ENCODE data around the gene TEX261.
"Not testable (repeated sequence)": the region's sequence is repeated elsewhere in the genome, so short reads cannot be mapped to it uniquely, and the experiment has no call there.

Gene TEX261

GRCh38 chr2:70994699-70995425 is at the start of gene TEX261:
Gene TEX261 (minus strand): TSS chr2:70994873. CDS start chr2:70994757, 116 bp downstream.
- DNase-seq = peak; percentile 94

- DNase-seq = peak; percentile 12
Measured at GRCh38 chr2:71043531-71044407, 49.1 kb upstream of the TEX261 start.

GRCh38 chr2:71042287-71042686 is 47.6 kb upstream of the TEX261 start:
- DNase-seq = no peak

GRCh38 chr2:71036296-71036695 is 41.6 kb upstream of the TEX261 start:
- not testable (repeated sequence) for DNase-seq

GRCh38 chr2:71023553-71024243 is 29.0 kb upstream of the TEX261 start:
- not testable (repeated sequence) for DNase-seq

- not testable (repeated sequence) for DNase-seq
Measured at GRCh38 chr2:71021394-71021793, 26.7 kb upstream of the TEX261 start.

- DNase-seq = not testable (repeated sequence)
Measured at GRCh38 chr2:71019989-71020388, 25.3 kb upstream of the TEX261 start.

- DNase-seq = no peak
Measured at GRCh38 chr2:71018625-71019024, 24.0 kb upstream of the TEX261 start.

- DNase-seq = not testable (repeated sequence)
Measured at GRCh38 chr2:71011786-71012185, 17.1 kb upstream of the TEX261 start.

GRCh38 chr2:71008342-71008741 is 13.7 kb upstream of the TEX261 start:
- no peak for DNase-seq

- DNase-seq = no peak
Measured at GRCh38 chr2:71006955-71007799, 12.5 kb upstream of the TEX261 start.

GRCh38 chr2:71006323-71006722 is 11.7 kb upstream of the TEX261 start:
- no peak for DNase-seq

- DNase-seq = no peak
Measured at GRCh38 chr2:71005271-71006202, 10.9 kb upstream of the TEX261 start.

GRCh38 chr2:71004857-71005256 is 10.2 kb upstream of the TEX261 start:
- DNase-seq = no peak

GRCh38 chr2:71003966-71004755 is 9.5 kb upstream of the TEX261 start:
- no peak for DNase-seq

GRCh38 chr2:71003396-71003795 is 8.7 kb upstream of the TEX261 start:
- no peak for DNase-seq

- peak; percentile 74 for DNase-seq
Measured at GRCh38 chr2:71001981-71002570, 7.4 kb upstream of the TEX261 start.

GRCh38 chr2:71001592-71001927 is 6.9 kb upstream of the TEX261 start:
- no peak for DNase-seq

GRCh38 chr2:71000780-71001591 is 6.3 kb upstream of the TEX261 start:
- DNase-seq = peak; percentile 71
